GM23248 (cell line): Measurements from ENCODE around the gene ISCU. TPM values are rescaled to one million over a fixed set of nuclear protein-coding genes. Genes with fewer than 3 reads are reported as not detected.

ENCODE experiments used
- DNase-seq: peaks from one replicate; pipeline ENCODE4 v3.0.0-alpha.2; 2015
- H2AFZ ChIP-seq: fragments of 200-600 bp; sonication (generic); 2 replicates; pipeline ENCODE4 v1.6.1; 2016; ENCODE audit warnings: antibody characterized with exemption
- H3F3A ChIP-seq: fragments of 200-600 bp; sonication (generic); 2 replicates; pipeline ENCODE4 v1.6.1; 2016; ENCODE audit warnings: mild to moderate bottlenecking, antibody characterized with exemption, mixed run types; ENCODE audit not compliant: insufficient read depth
- H3K27ac ChIP-seq: fragments of 200-600 bp; sonication (generic); 2 replicates; pipeline ENCODE4 v1.5.1; 2016; ENCODE audit warnings: mild to moderate bottlenecking
- H3K27me3 ChIP-seq: fragments of 200-600 bp; sonication (generic); replicated peaks from 2 replicates; pipeline ENCODE4 v1.6.1; 2016; ENCODE audit warnings: mild to moderate bottlenecking; ENCODE audit not compliant: insufficient read depth
- H3K36me3 ChIP-seq: fragments of 200-600 bp; sonication (generic); 2 replicates; pipeline ENCODE4 v1.6.1; 2016; ENCODE audit warnings: low read depth, mild to moderate bottlenecking
- H3K4me1 ChIP-seq: fragments of 200-600 bp; sonication (generic); 2 replicates; pipeline ENCODE4 v1.6.1; 2016; ENCODE audit warnings: mild to moderate bottlenecking; ENCODE audit not compliant: insufficient read depth
- H3K4me2 ChIP-seq: fragments of 200-600 bp; sonication (generic); one replicate; pipeline ENCODE4 v1.6.1; 2016; ENCODE audit warnings: mild to moderate bottlenecking; ENCODE audit not compliant: unreplicated experiment
- H3K4me3 ChIP-seq: fragments of 200-600 bp; sonication (generic); 2 replicates; pipeline ENCODE4 v1.5.1; 2016; ENCODE audit warnings: mild to moderate bottlenecking
- H3K79me2 ChIP-seq: fragments of 200-600 bp; sonication (generic); 2 replicates; pipeline ENCODE4 v1.6.1; 2016; ENCODE audit warnings: mild to moderate bottlenecking; ENCODE audit not compliant: insufficient read depth
- H3K9ac ChIP-seq: fragments of 200-600 bp; sonication (generic); 2 replicates; pipeline ENCODE4 v1.6.1; 2016; ENCODE audit warnings: mild to moderate bottlenecking
- H3K9me2 ChIP-seq: fragments of 200-600 bp; sonication (generic); 2 replicates; pipeline ENCODE4 v1.6.1; 2016; ENCODE audit warnings: mixed run types, mild to moderate bottlenecking, moderate library complexity; ENCODE audit not compliant: insufficient read depth
- H3K9me3 ChIP-seq: fragments of 200-600 bp; sonication (generic); one replicate; pipeline ENCODE4 v1.6.1; 2017; ENCODE audit warnings: low read depth
- H4K20me1 ChIP-seq: fragments of 200-600 bp; sonication (generic); 2 replicates; pipeline ENCODE4 v1.6.0; 2016; ENCODE audit not compliant: insufficient read depth
- EZH2 ChIP-seq: fragments of 200-600 bp; sonication (generic); IDR thresholded peaks from 2 replicates; pipeline ENCODE4 v1.6.1; 2018; ENCODE audit warnings: antibody characterized with exemption, mild to moderate bottlenecking; ENCODE audit not compliant: insufficient read depth, poor library complexity, severe bottlenecking
- EZH2phosphoT487 ChIP-seq: fragments of 200-600 bp; sonication (generic); IDR thresholded peaks from 2 replicates; pipeline ENCODE4 v1.6.1; 2018; ENCODE audit warnings: antibody characterized with exemption, moderate library complexity, mild to moderate bottlenecking, low read depth; ENCODE audit not compliant: insufficient read depth
- WGBS, 2 experiments: methylation state at CpG; one replicate each; pipeline ENCODE4 v1.1.6; 2015 to 2017; ENCODE audit warnings: low lambda C conversion rate in 2 of 2, low coverage in 1 of 2; ENCODE audit errors: missing lambda C conversion rate in 2 of 2; 5-methylcytosine and 5-hydroxymethylcytosine counted together
- in situ Hi-C: fragments of 300-500 bp; cut with MboI; formaldehyde crosslinking; loops from 2 replicates; pipeline ENCODE4 v1.15.0; 2020
- polyA plus RNA-seq: library from polyadenylated mRNA; unstranded; fragments of >200 nt; fragmentation: Nextera tagmentation; extraction: Ambion mirVana; gene quantifications from 2 replicates; pipeline ENCODE4 v1.2.1, GENCODE V29; 2016
- total RNA-seq: library from RNA; depleted of rRNA; stranded (reverse); fragments of >200 nt; shearing (Covaris generic); gene quantifications from 2 replicates; pipeline ENCODE4 v1.2.3, GENCODE V29; 2014

The ISCU gene
- total and polyA plus RNA-seq, 2 experiments from 2014 or later: 159 to 237 TPM

- H3K4me3 ChIP-seq: no peak overlapping the region
- H3K4me2 ChIP-seq: no peak overlapping the region
- no peaks in the 10 kb centered on the region for H3K36me3 ChIP-seq
- TF ChIP-seq EZH2: no peak
- no peak for TF ChIP-seq EZH2phosphoT487
- no peak for DNase-seq
- no peaks in the 10 kb centered on the region for H3K9me2 ChIP-seq
- no peak overlapping the region for H3K9ac ChIP-seq
- H3K79me2 ChIP-seq: no peaks in the 10 kb centered on the region
- H3K27me3 ChIP-seq: no peaks in the 10 kb centered on the region
- in situ Hi-C loops: no loop called here
- no peak overlapping the region for H2AFZ ChIP-seq
- no peaks in the 10 kb centered on the region for H3K9me3 ChIP-seq
- no peaks in the 10 kb centered on the region for H3K4me1 ChIP-seq
- no peaks in the 10 kb centered on the region for H4K20me1 ChIP-seq
- no peak overlapping the region for H3K27ac ChIP-seq
- peaks cover 10% of the 10 kb centered on the region for H3F3A ChIP-seq
- WGBS, 2 experiments: 88 to 92% methylated on average over 8 to 9 of the region's 9 CpGs
Measured at GRCh38 chr12:108575199-108575912, 13.0 kb downstream of the ISCU start.

DNA sequence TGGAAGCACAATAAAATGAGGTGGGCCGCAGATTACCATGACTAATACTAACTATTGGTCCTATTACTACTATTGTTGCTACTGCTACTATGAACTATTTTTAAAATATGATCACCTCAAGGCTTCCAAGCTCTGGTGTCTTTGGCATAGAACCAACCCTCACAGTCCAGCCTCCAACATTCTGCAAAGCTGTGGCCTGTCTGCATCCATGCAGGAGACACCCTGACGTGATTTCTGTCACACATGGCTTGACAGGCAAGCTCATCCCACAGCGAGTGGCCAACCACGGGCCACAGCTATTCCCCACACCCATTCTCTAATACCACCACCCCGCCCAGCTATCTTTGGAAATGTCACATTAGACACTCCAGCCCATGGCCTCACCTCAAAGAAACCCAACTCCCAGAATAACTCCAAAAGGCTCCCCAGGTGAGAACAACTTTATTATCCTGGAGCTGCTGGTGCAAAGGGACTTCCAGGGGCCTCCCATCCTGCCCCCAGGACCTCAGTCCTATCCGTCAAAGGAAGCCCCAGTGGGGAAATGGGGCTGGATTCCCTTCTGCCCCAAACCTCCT is 14.4 kb downstream of the ISCU start:
- no peak overlapping the region for H2AFZ ChIP-seq
- H3K4me2 ChIP-seq: no peak overlapping the region
- H3K27me3 ChIP-seq: no peaks in the 10 kb centered on the region
- no peaks in the 10 kb centered on the region for H3K9me2 ChIP-seq
- no peak for DNase-seq
- H3K36me3 ChIP-seq: no peaks in the 10 kb centered on the region
- no peak overlapping the region for H3K9ac ChIP-seq
- H3K79me2 ChIP-seq: no peaks in the 10 kb centered on the region
- no peak overlapping the region for H3K27ac ChIP-seq
- in situ Hi-C loops: no loop called here
- H3K4me3 ChIP-seq: no peak overlapping the region
- no peaks in the 10 kb centered on the region for H3K9me3 ChIP-seq
- H3F3A ChIP-seq: 0 out of 2 replicates have a peak, but pooled peaks cover 7% of the 10 kb centered on the region
- no peaks in the 10 kb centered on the region for H4K20me1 ChIP-seq
- WGBS, 2 experiments: 47 to 50% methylated on average over 6 of the region's 6 CpGs
- H3K4me1 ChIP-seq: no peaks in the 10 kb centered on the region
- TF ChIP-seq EZH2phosphoT487 (no peak), EZH2 (no peak)

DNA sequence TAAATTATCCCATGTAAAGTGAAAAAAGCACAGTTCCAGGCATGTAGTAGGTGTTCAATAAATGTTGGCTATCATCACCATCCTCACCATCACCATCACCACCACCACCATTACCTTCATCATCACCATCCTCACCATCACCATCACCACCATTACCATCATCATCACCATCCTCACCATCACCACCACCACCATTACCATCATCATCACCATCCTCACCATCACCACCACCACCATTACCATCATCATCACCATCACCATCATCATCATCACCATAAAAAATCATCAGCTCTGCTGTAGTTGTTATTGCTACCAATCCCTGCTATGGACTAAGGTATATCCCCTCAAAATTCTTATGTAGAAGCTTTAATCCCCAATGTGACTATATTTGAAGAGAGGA is 15.1 kb downstream of the ISCU start:
- Histone ChIP-seq H3K9me2 (no peaks in the 10 kb centered on the region), H3K4me3 (no peak overlapping the region), H3F3A (0 out of 2 replicates have a peak, but pooled peaks cover 7% of the 10 kb centered on the region), H3K27me3 (no peaks in the 10 kb centered on the region), H3K9ac (no peak overlapping the region), H3K9me3 (no peaks in the 10 kb centered on the region), H3K27ac (no peak overlapping the region), H3K4me2 (no peak overlapping the region), H2AFZ (no peak overlapping the region), H3K4me1 (no peaks in the 10 kb centered on the region), H3K36me3 (no peaks in the 10 kb centered on the region), H3K79me2 (no peaks in the 10 kb centered on the region), H4K20me1 (no peaks in the 10 kb centered on the region)
- in situ Hi-C loops: no loop called here
- TF ChIP-seq EZH2 (no peak), EZH2phosphoT487 (no peak)
- no peak for DNase-seq

- Histone ChIP-seq H3K4me1 (no peaks in the 10 kb centered on the region), H3K36me3 (no peaks in the 10 kb centered on the region), H2AFZ (no peak overlapping the region), H4K20me1 (no peaks in the 10 kb centered on the region), H3F3A (0 out of 2 replicates have a peak, but pooled peaks cover 7% of the 10 kb centered on the region), H3K27me3 (no peaks in the 10 kb centered on the region), H3K9me3 (no peaks in the 10 kb centered on the region), H3K9me2 (no peaks in the 10 kb centered on the region), H3K27ac (no peak overlapping the region), H3K9ac (no peak overlapping the region), H3K4me2 (no peak overlapping the region), H3K79me2 (no peaks in the 10 kb centered on the region), H3K4me3 (no peak overlapping the region)
- in situ Hi-C loops: no loop called here
- DNase-seq: no peak
- WGBS, 2 experiments: 74 to 80% methylated on average over 2 of the region's 2 CpGs
- TF ChIP-seq EZH2phosphoT487 (no peak), EZH2 (no peak)
Measured at GRCh38 chr12:108578264-108578663, 15.9 kb downstream of the ISCU start.
